Panc1 (cell line): ENCODE results near the gene G6PC2. TPM values are rescaled to one million over a fixed set of nuclear protein-coding genes. Genes with fewer than 3 reads are reported as not detected.
"Not testable (repeated sequence)": the region's sequence is repeated elsewhere in the genome, so short reads cannot be mapped to it uniquely, and the experiment has no call there.

Experiments used
- ATAC-seq: fragments of 200-7000 bp; cut with Tn5 transposase; 2 replicates; pipeline ENCODE4 v1.9.1; 2020; ENCODE audit warnings: mild to moderate bottlenecking, moderate library complexity
- BruUV-seq: library from RNA; stranded (reverse); fragments of 400-500 nt; replicated peaks from 2 replicates; lab custom pipeline; 2021; lab: Mats Ljungman, UMichigan
- CTCF ChIA-PET: fragments of 300-600 bp; sonication (Branson Sonifier 250); formaldehyde crosslinking; loops from one replicate; lab custom pipeline; 2022; ENCODE audit warnings: antibody characterized with exemption; lab: Charles Lee
- POLR2A ChIA-PET: fragments of 300-600 bp; sonication (Branson Sonifier 250); formaldehyde crosslinking; loops from one replicate; lab custom pipeline; 2022; ENCODE audit warnings: antibody characterized with exemption; lab: Charles Lee
- DNase-seq: peaks from one replicate; pipeline ENCODE4 v3.0.0-alpha.2; 2010; ENCODE audit warnings: low read depth, low spot score
- H3K27ac ChIP-seq: 2 replicates; pipeline ENCODE4 v1.5.1; 2011; ENCODE audit warnings: mild to moderate bottlenecking, low read length, inconsistent platforms
- H3K27me3 ChIP-seq: fragments of 200-500 bp; sonication (Bioruptor generic); 2 replicates; pipeline ENCODE4 v1.6.0; 2014; ENCODE audit warnings: low read length, inconsistent platforms; ENCODE audit not compliant: control insufficient read depth, insufficient read depth
- H3K36me3 ChIP-seq: fragments of 200-500 bp; sonication (Bioruptor generic); 2 replicates; pipeline ENCODE4 v1.5.1; 2014; ENCODE audit warnings: inconsistent platforms, mild to moderate bottlenecking, low read length, moderate library complexity; ENCODE audit not compliant: control insufficient read depth, insufficient read depth
- H3K4me1 ChIP-seq: 2 replicates; pipeline ENCODE4 v1.5.1; 2011; ENCODE audit warnings: inconsistent platforms, mild to moderate bottlenecking, low read length, moderate library complexity; ENCODE audit not compliant: control insufficient read depth, insufficient read depth
- H3K4me3 ChIP-seq, 2 experiments: 2 replicates each; pipeline ENCODE4 v1.5.1; 2011 to 2012; ENCODE audit warnings: low read depth in 2 of 2, low read length in 2 of 2, mild to moderate bottlenecking in 2 of 2, inconsistent platforms in 1 of 2, moderate library complexity in 1 of 2
- H3K9me3 ChIP-seq: fragments of 200-500 bp; sonication (Bioruptor generic); 2 replicates; pipeline ENCODE4 v1.5.1; 2014; ENCODE audit warnings: low read depth, mild to moderate bottlenecking, inconsistent platforms, low read length, moderate library complexity; ENCODE audit not compliant: control insufficient read depth, insufficient read depth
- POLR2AphosphoS5 ChIP-seq: IDR thresholded peaks from 2 replicates; pipeline ENCODE4 v1.6.1; 2012; ENCODE audit warnings: mild to moderate bottlenecking, low read depth, low read length, moderate library complexity
- SIN3A ChIP-seq: IDR thresholded peaks from 2 replicates; pipeline ENCODE4 v1.6.1; 2012; ENCODE audit warnings: low read depth, mild to moderate bottlenecking, low read length, moderate library complexity, borderline replicate concordance; ENCODE audit not compliant: insufficient read depth
- TCF7L2 ChIP-seq: IDR thresholded peaks from 2 replicates; pipeline ENCODE4 v1.6.1; 2011; ENCODE audit warnings: mild to moderate bottlenecking, low read depth, low read length, inconsistent platforms
- in situ Hi-C: cut with HindIII; loops from 2 replicates; pipeline ENCODE4 v1.10.0; 2016; ENCODE audit warnings: low sequenced_read_pairs, low pct_unique_long_range_greater_than_20kb
- intact Hi-C: fragments of 100-400 bp; cut with micrococcal nuclease; formaldehyde crosslinking; loops from one replicate; pipeline ENCODE4 v1.10.0; 2022; ENCODE audit not compliant: unreplicated experiment
- total RNA-seq: library from RNA; stranded (reverse); gene quantifications from one replicate; pipeline ENCODE4 v1.2.1, GENCODE V29; 2021; ENCODE audit not compliant: unreplicated experiment
- TF ChIP-seq, protein P1 (sequence below), 2 experiments: IDR thresholded peaks; 2 replicates each; pipeline ENCODE4 v1.6.1; 2011 to 2012; ENCODE audit warnings: low read depth in 2 of 2, control low read depth in 1 of 2, low read length in 1 of 2, mild to moderate bottlenecking in 1 of 2, moderate library complexity in 1 of 2; ENCODE audit not compliant: insufficient read depth in 1 of 2
- TF ChIP-seq, protein P2 (sequence below): fragments of 450-650 bp; IDR thresholded peaks from 2 replicates; pipeline ENCODE4 v1.5.1; 2017; ENCODE audit warnings: mild to moderate bottlenecking

The G6PC2 gene
- total RNA-seq, 1 experiment from 2014 or later: not detected

DNA sequence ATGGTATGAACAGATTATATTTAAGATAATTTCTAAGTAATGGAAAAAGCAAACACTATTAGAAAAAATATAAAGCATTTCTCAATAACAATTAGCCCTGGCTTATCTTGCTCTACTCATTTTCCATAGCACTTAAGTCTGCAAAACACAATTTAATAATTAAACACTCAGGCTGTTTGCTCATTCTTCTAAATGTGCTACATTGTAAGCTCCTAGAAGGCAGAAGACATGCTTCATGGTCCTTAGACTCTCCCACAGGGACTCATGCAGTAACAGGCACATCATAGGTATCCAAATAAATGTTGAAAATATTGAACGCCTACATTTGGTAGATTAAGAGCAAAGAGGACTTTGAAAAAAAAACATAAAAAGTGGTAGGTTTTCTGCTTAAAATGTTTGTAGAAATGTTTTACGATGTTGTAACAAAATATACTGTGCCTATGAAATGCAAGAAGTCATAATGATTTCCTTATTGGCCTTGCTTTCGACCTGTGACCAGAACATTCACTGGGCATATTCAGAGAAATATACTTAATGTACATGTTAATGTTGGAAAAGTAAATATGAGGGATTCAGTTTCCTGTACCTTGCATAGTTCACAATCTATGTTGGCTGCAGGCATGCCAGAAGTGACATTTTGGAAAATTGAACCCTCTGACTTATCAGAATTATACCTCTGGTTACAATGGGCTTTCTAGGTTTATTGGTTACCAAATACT is 27.2 kb downstream of the G6PC2 start:
- Histone ChIP-seq H3K4me1 (no peaks in the 10 kb centered on the region), H3K27me3 (peaks cover 17% of the 10 kb centered on the region), H3K36me3 (no peaks in the 10 kb centered on the region), H3K4me3 (no peak overlapping the region), H3K27ac (no peak overlapping the region), H3K9me3 (no peaks in the 10 kb centered on the region)
- DNase-seq (no peak), ATAC-seq (no peak)
- POLR2A ChIA-PET: no interaction called here
- CTCF ChIA-PET: no interaction called here
- no TSS peak for BruUV-seq
- TF ChIP-seq, protein P1, sequence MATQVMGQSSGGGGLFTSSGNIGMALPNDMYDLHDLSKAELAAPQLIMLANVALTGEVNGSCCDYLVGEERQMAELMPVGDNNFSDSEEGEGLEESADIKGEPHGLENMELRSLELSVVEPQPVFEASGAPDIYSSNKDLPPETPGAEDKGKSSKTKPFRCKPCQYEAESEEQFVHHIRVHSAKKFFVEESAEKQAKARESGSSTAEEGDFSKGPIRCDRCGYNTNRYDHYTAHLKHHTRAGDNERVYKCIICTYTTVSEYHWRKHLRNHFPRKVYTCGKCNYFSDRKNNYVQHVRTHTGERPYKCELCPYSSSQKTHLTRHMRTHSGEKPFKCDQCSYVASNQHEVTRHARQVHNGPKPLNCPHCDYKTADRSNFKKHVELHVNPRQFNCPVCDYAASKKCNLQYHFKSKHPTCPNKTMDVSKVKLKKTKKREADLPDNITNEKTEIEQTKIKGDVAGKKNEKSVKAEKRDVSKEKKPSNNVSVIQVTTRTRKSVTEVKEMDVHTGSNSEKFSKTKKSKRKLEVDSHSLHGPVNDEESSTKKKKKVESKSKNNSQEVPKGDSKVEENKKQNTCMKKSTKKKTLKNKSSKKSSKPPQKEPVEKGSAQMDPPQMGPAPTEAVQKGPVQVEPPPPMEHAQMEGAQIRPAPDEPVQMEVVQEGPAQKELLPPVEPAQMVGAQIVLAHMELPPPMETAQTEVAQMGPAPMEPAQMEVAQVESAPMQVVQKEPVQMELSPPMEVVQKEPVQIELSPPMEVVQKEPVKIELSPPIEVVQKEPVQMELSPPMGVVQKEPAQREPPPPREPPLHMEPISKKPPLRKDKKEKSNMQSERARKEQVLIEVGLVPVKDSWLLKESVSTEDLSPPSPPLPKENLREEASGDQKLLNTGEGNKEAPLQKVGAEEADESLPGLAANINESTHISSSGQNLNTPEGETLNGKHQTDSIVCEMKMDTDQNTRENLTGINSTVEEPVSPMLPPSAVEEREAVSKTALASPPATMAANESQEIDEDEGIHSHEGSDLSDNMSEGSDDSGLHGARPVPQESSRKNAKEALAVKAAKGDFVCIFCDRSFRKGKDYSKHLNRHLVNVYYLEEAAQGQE (IDR thresholded peaks at IDR 0.05; ENCODE audit: insufficient read depth in 1 of 2, low read depth in 2 of 2, low read length in 1 of 2): no peak
- TF ChIP-seq TCF7L2 (no peak), SIN3A (no peak), POLR2AphosphoS5 (no peak)
- TF ChIP-seq, protein P2, sequence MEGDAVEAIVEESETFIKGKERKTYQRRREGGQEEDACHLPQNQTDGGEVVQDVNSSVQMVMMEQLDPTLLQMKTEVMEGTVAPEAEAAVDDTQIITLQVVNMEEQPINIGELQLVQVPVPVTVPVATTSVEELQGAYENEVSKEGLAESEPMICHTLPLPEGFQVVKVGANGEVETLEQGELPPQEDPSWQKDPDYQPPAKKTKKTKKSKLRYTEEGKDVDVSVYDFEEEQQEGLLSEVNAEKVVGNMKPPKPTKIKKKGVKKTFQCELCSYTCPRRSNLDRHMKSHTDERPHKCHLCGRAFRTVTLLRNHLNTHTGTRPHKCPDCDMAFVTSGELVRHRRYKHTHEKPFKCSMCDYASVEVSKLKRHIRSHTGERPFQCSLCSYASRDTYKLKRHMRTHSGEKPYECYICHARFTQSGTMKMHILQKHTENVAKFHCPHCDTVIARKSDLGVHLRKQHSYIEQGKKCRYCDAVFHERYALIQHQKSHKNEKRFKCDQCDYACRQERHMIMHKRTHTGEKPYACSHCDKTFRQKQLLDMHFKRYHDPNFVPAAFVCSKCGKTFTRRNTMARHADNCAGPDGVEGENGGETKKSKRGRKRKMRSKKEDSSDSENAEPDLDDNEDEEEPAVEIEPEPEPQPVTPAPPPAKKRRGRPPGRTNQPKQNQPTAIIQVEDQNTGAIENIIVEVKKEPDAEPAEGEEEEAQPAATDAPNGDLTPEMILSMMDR: no peak
- in situ Hi-C loops: no loop called here
- intact Hi-C loops: no loop called here

DNA sequence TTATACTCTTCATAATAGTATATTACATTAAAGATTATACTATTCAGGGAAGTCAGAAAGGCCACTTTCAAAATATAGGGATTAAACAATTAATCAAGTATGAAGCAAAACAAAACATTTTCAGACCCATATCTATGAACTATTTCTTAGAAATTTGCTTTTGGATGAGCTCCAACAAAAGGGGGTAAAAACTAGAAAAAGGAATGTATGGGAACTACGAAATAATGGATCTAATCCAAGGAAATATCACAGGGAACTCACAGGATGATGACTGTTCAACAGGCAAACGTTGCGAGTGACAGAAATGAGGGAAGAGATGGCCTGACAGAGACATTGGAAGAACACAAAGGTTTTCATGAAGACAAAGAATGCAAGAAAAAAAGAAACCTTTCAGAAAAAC is 27.9 kb downstream of the G6PC2 start:
- no peak for TF ChIP-seq POLR2AphosphoS5
- in situ Hi-C loops: no loop called here
- Histone ChIP-seq H3K4me3 (no peak overlapping the region), H3K9me3 (no peaks in the 10 kb centered on the region), H3K27me3 (peaks cover 15% of the 10 kb centered on the region), H3K36me3 (no peaks in the 10 kb centered on the region), H3K27ac (no peak overlapping the region), H3K4me1 (no peaks in the 10 kb centered on the region)
- DNase-seq: no peak
- no TSS peak for BruUV-seq
- intact Hi-C loops: no loop called here
- POLR2A ChIA-PET: no interaction called here
- CTCF ChIA-PET: no interaction called here
- no peak for ATAC-seq

GRCh38 chr2:168930242-168930641 is 29.2 kb downstream of the G6PC2 start:
- TF ChIP-seq TCF7L2 (no peak), POLR2AphosphoS5 (no peak)
- TF ChIP-seq, protein P2: no peak
- in situ Hi-C loops: no loop called here

GRCh38 chr2:168932174-168932573 is 31.1 kb downstream of the G6PC2 start:
- H3K36me3 ChIP-seq, H3K4me1 ChIP-seq, intact Hi-C loops, in situ Hi-C loops, CTCF ChIA-PET, POLR2A ChIA-PET, H3K9me3 ChIP-seq, ATAC-seq, H3K27ac ChIP-seq, BruUV-seq, DNase-seq, H3K4me3 ChIP-seq: not testable (repeated sequence)
- H3K27me3 ChIP-seq: peaks cover 17% of the 10 kb centered on the region

More at GRCh38 chr2:168930242-168930641, 29.2 kb downstream of the G6PC2 start:
- CTCF ChIA-PET: no interaction called here
- no peak for DNase-seq
- H3K4me1 ChIP-seq: no peaks in the 10 kb centered on the region
- H3K9me3 ChIP-seq: no peaks in the 10 kb centered on the region
- H3K36me3 ChIP-seq: no peaks in the 10 kb centered on the region
- POLR2A ChIA-PET: no interaction called here
- intact Hi-C loops: no loop called here
- H3K27me3 ChIP-seq: peaks cover 19% of the 10 kb centered on the region
- H3K27ac ChIP-seq: no peak overlapping the region
- H3K4me3 ChIP-seq: no peak overlapping the region
- BruUV-seq: no TSS peak
- no peak for ATAC-seq
